Parathyroid adenoma (tissue), 2 donors: ENCODE results near the gene LPAR5.
"Not testable (repeated sequence)": the region's sequence is repeated elsewhere in the genome, so short reads cannot be mapped to it uniquely, and the experiment has no call there.

Experiments used
- H2AFZ ChIP-seq: fragments of 300-600 bp; sonication (generic); one replicate; pipeline ENCODE4 v1.7.0; 2017; ENCODE audit warnings: antibody characterized with exemption, mild to moderate bottlenecking
- H3K27ac ChIP-seq: fragments of 300-600 bp; sonication (generic); one replicate; pipeline ENCODE4 v1.7.0; 2017
- H3K27me3 ChIP-seq: fragments of 300-600 bp; sonication (generic); one replicate; pipeline ENCODE4 v1.7.0; 2017; ENCODE audit warnings: low read length; ENCODE audit not compliant: control insufficient read depth, insufficient read depth
- H3K36me3 ChIP-seq: fragments of 300-600 bp; sonication (generic); one replicate; pipeline ENCODE4 v1.7.0; 2017; ENCODE audit warnings: low read length; ENCODE audit not compliant: control insufficient read depth, insufficient read depth
- H3K4me1 ChIP-seq: fragments of 300-600 bp; sonication (generic); one replicate; pipeline ENCODE4 v1.7.0; 2017; ENCODE audit warnings: control low read depth
- H3K4me2 ChIP-seq: fragments of 300-600 bp; sonication (generic); one replicate; pipeline ENCODE4 v1.7.0; 2017; ENCODE audit warnings: low read length
- H3K4me3 ChIP-seq: fragments of 300-600 bp; sonication (generic); one replicate; pipeline ENCODE4 v1.7.0; 2017; ENCODE audit warnings: low read depth, low read length
- H3K79me2 ChIP-seq: fragments of 300-600 bp; sonication (generic); one replicate; pipeline ENCODE4 v1.7.0; 2017; ENCODE audit warnings: control low read depth
- H3K9ac ChIP-seq: fragments of 300-600 bp; sonication (generic); one replicate; pipeline ENCODE4 v1.7.0; 2017; ENCODE audit warnings: mild to moderate bottlenecking
- H3K9me3 ChIP-seq: fragments of 300-600 bp; sonication (generic); one replicate; pipeline ENCODE4 v1.7.0; 2017; ENCODE audit warnings: low read length; ENCODE audit not compliant: control insufficient read depth
- TF ChIP-seq, protein P1 (sequence below): fragments of 300-600 bp; sonication (generic); IDR thresholded peaks from one replicate; pipeline ENCODE4 v1.7.0; 2017; ENCODE audit warnings: antibody characterized with exemption, mild to moderate bottlenecking
- donor health status: primary hyperparathyroidism.

Gene LPAR5

GRCh38 chr12:6602526-6602925 lies 33.2 kb downstream of the LPAR5 start:
- Histone ChIP-seq H3K4me3 (no peak overlapping the region), H3K4me1 (peaks cover 26% of the 10 kb centered on the region), H3K36me3 (no peaks in the 10 kb centered on the region), H3K9ac (no peak overlapping the region), H3K9me3 (no peaks in the 10 kb centered on the region), H2AFZ (no peak overlapping the region), H3K4me2 (peak overlapping the region; percentile 41), H3K27ac (no peak overlapping the region), H3K27me3 (no peaks in the 10 kb centered on the region), H3K79me2 (peaks cover 64% of the 10 kb centered on the region)
- TF ChIP-seq, protein P1, sequence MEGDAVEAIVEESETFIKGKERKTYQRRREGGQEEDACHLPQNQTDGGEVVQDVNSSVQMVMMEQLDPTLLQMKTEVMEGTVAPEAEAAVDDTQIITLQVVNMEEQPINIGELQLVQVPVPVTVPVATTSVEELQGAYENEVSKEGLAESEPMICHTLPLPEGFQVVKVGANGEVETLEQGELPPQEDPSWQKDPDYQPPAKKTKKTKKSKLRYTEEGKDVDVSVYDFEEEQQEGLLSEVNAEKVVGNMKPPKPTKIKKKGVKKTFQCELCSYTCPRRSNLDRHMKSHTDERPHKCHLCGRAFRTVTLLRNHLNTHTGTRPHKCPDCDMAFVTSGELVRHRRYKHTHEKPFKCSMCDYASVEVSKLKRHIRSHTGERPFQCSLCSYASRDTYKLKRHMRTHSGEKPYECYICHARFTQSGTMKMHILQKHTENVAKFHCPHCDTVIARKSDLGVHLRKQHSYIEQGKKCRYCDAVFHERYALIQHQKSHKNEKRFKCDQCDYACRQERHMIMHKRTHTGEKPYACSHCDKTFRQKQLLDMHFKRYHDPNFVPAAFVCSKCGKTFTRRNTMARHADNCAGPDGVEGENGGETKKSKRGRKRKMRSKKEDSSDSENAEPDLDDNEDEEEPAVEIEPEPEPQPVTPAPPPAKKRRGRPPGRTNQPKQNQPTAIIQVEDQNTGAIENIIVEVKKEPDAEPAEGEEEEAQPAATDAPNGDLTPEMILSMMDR: no peak

- not testable (repeated sequence) for H3K4me1 ChIP-seq, H3K9me3 ChIP-seq, H3K9ac ChIP-seq, H2AFZ ChIP-seq, H3K27ac ChIP-seq, H3K4me2 ChIP-seq, H3K36me3 ChIP-seq, H3K27me3 ChIP-seq, H3K4me3 ChIP-seq
- H3K79me2 ChIP-seq: peaks cover 27% of the 10 kb centered on the region
Observed at GRCh38 chr12:6595673-6596072, 40.1 kb downstream of the LPAR5 start.

GRCh38 chr12:6592087-6592486 lies 43.7 kb downstream of the LPAR5 start:
- H3K79me2 ChIP-seq: peaks cover 30% of the 10 kb centered on the region
- no peak overlapping the region for H2AFZ ChIP-seq
- no peak overlapping the region for H3K27ac ChIP-seq
- no peaks in the 10 kb centered on the region for H3K36me3 ChIP-seq
- H3K9ac ChIP-seq: no peak overlapping the region
- no peak overlapping the region for H3K4me2 ChIP-seq
- no peaks in the 10 kb centered on the region for H3K9me3 ChIP-seq
- TF ChIP-seq, protein P1: no peak
- H3K4me3 ChIP-seq: no peak overlapping the region
- H3K4me1 ChIP-seq: no peaks in the 10 kb centered on the region
- no peaks in the 10 kb centered on the region for H3K27me3 ChIP-seq

DNA sequence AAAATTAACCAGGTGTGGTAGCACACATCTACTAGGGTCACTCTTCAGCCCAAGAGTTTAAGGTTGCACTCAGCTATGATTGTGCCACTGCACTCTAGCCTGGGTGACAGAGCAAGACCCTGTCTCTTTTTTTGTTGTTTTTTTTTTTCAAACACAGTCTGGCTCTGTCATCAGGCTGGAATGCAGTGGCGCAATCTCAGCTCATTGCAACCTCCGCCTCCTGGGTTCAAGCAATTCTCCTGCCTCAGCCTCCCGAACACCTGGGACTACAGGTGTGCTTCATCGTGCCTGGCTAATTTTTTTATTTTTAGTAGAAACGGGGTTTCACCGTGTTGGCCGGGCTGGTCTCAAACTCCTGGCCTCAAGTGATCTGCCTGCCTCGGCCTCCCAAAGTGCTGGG lies 49.2 kb downstream of the LPAR5 start:
- not testable (repeated sequence) for H3K4me3 ChIP-seq, H3K9ac ChIP-seq, H2AFZ ChIP-seq, H3K27me3 ChIP-seq, H3K27ac ChIP-seq, H3K36me3 ChIP-seq, H3K4me2 ChIP-seq, H3K4me1 ChIP-seq, H3K9me3 ChIP-seq
- H3K79me2 ChIP-seq: peaks cover 24% of the 10 kb centered on the region

GRCh38 chr12:6584293-6584692 lies 51.5 kb downstream of the LPAR5 start:
- no peaks in the 10 kb centered on the region for H3K36me3 ChIP-seq
- H2AFZ ChIP-seq: no peak overlapping the region
- TF ChIP-seq, protein P1: no peak
- peaks cover 22% of the 10 kb centered on the region for H3K79me2 ChIP-seq
- no peaks in the 10 kb centered on the region for H3K9me3 ChIP-seq
- no peaks in the 10 kb centered on the region for H3K27me3 ChIP-seq
- no peak overlapping the region for H3K4me2 ChIP-seq
- H3K27ac ChIP-seq: no peak overlapping the region
- H3K9ac ChIP-seq: no peak overlapping the region
- no peaks in the 10 kb centered on the region for H3K4me1 ChIP-seq
- H3K4me3 ChIP-seq: no peak overlapping the region

DNA sequence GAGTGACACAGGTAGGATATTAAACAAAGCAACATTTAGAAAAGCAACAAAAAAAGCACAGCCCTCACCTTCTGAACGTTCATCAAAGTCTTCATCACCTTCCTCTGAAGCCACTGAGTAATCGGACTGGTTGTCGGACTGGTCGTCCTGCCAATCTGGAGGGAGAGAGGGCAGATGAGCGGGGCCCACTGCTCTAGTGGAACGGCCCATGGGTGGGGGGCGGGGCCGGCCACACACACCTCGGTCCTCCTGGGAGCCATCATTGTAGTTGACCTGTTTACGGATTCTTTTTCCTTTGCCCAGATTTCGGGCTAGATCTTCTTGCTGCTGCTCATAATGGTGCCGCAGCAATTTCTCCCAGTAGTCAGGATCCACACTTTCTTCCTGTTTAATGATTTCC lies 52.8 kb downstream of the LPAR5 start:
- H2AFZ ChIP-seq: no peak overlapping the region
- no peaks in the 10 kb centered on the region for H3K36me3 ChIP-seq
- TF ChIP-seq, protein P1: no peak
- no peak overlapping the region for H3K9ac ChIP-seq
- H3K4me1 ChIP-seq: no peaks in the 10 kb centered on the region
- no peak overlapping the region for H3K4me3 ChIP-seq
- no peak overlapping the region for H3K4me2 ChIP-seq
- no peak overlapping the region for H3K27ac ChIP-seq
- H3K27me3 ChIP-seq: no peaks in the 10 kb centered on the region
- peaks cover 15% of the 10 kb centered on the region for H3K79me2 ChIP-seq
- no peaks in the 10 kb centered on the region for H3K9me3 ChIP-seq
